RPMI7951 (cell line): ENCODE results near the gene KCNMB4. TPM values are rescaled to one million over a fixed set of nuclear protein-coding genes. Genes with fewer than 3 reads are reported as not detected.
A peak's percentile ranks its signal among the peaks of the same experiment; 100 is the strongest.
"Not testable (repeated sequence)": the region's sequence is repeated elsewhere in the genome, so short reads cannot be mapped to it uniquely, and the experiment has no call there.

Source experiments
- DNase-seq: peaks from one replicate; pipeline ENCODE4 v3.0.0-alpha.2; 2012; ENCODE audit warnings: low read depth
- total RNA-seq: library from RNA; depleted of rRNA; stranded (reverse); fragments of >200 nt; shearing (Covaris generic); gene quantifications from 2 replicates; pipeline ENCODE4 v1.2.3, GENCODE V29; 2014

The KCNMB4 gene
- total RNA-seq, 1 experiment from 2014 or later, result under 0.01 TPM

DNA sequence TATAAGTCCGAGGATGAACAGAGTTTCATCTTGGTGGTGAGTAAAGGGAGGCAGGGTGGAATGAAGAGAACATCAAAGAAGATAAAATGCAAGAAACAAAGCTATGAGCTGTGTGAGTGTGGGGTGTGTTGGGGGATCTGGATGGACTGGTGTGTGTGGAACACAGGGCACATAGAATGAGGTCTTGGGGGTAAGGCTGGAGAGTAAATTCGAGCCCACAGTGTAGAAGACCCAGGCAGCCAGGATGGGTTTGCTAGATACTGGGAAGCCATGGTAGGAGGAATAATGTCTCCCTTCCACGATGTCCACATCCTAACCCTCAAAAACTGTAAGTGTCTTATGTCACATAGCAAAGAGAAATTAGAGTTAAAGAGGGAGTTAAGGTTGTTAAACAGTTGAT, 6.8 kb downstream of the KCNMB4 start:
- DNase-seq, result no peak

DNA sequence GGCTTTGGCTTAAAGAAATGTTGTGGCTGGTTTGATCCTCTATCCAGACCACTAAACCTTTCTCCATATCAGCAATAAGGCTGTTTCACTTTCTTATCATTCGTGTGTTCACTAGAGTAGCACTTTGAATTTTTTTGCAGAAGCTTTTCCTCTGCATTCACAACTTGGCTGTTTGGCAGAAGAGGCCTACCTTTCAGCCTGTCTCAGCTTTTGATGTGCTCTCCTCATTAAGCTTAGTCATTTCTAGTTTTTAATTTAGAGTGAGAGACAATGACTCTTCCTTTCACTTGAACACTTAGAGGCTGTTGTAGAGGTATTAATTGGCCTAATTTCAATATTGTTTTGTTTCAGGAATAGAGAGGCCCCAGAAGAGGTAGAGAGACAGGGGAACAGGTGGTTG, 13.8 kb downstream of the KCNMB4 start:
- DNase-seq, result no peak

DNA sequence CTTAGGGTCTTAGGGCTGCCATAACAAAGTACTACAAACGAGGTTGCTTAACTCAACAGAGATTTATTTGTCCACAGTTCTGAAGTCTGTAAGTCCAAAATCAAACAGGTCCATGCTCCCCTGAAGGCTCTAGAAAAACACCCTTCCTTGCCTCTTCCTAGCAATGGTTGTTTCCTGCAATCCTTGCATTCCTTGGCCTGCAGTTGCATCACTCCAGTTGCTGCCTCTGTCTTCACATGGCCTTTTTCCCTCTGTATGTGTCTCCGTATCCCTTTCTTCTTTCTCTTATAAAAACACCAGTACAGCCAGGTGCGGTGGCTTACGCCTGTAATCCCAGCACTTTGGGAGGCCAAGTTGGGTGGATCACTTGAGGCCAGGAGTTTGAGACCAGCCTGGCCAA, 17.4 kb downstream of the KCNMB4 start:
- no peak for DNase-seq

DNA sequence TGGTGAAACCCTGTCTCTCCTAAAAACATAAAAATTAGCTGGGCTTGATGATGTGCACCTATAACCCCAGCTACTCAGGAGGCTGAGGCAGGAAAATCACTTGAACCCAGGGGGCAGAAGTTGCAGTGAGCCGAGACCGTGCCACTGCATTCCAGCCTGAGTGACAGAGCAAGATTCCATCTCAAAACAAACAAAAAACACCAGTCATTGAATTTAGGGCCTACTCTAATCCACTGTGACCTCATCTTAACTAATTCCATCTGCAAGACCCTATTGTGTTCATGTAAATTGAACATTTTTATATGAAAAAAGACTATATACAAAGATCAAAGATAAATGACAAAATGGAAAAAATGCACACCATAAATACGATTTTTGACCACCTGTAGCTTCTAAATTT, 17.8 kb downstream of the KCNMB4 start:
- DNase-seq, result no peak

DNA sequence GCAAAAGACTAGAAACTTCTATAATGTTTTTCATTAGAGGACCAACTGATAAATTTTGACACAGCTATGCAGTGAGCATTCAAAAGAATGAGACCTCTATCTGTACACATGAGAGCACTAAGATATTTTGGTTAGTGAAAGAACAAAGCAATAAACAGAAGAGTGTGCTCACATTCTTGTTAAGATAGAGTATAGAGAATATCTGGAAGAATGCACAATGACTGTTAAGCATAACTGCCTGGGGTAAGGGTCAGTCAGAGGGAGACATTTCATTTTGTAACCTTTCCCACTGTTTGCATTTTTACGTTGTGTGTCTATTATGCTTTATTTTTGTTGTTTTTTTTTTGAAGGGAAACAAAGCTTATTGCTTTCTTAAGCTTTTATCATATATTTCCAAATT, 20.7 kb downstream of the KCNMB4 start:
- DNase-seq, result no peak

DNA sequence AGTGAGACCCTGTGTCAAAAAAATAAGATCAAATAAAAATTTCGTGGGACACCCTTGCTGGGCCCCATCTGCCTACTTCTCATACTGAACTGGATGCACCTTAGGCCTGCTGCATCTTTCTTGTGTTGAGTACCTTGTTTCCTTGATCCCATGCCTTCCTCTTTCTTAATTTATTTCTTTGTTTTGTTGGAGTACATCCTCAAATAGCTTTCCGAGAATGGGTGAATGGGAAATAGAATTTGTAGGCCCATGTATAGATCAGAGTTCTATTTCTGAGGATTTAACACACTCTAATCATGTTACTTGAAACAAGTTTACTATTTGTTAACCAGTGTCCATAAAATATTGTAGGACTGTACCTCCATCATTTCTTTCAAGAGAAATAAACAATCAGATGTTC, 23.6 kb downstream of the KCNMB4 start:
- no peak for DNase-seq

DNA sequence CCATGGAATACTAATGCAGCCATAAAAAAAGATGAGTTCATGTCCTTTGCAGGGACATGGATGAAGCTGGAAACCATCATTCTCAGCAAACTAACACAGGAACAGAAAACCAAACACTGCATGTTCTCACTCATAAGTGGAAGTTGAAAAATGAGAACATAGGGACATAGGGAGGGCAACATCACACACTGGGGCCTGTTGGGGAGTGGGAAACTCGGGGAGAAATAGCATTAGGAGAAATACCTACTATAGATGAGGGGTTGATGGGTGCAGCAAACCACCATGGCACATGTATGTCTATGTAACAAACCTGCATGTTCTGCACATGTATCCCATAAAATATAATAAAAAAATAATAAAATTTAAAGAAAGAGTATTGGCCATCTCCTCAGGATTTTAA, 26.5 kb downstream of the KCNMB4 start:
- not testable (repeated sequence) for DNase-seq

DNA sequence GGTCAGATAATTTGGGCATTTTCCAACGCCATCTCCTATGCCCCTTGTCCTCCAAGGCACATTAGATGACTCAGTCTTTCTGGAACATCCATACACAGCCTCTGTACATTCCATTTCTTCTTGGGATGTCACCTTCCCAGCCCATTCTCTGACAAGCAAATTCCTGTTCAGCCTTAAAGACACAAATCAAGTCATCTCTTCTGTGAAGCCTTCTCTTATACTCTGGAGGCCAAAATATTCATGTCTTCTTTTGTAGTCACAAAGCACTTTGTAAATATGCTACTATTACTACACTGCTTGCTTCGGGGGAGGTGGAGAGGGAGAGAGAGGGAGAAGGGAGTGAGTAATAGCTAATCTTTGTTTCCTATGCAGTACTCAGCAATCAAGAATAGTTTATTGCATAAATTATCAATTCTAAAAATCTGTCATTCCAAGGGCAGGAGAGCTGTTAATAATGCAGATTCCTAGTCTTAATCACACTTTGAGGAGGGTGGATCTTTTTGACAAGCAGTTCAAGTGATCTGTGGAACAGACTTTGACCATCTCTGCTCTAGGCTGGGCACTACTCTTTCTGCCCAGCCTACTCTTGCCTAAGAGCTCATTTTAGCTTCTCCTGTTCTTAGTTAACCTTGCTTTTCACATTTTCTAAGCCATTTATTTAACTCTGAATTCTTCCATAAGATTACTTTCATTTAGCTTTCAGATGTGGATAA, 27.9 kb downstream of the KCNMB4 start:
- DNase-seq, result peak; percentile 21

DNA sequence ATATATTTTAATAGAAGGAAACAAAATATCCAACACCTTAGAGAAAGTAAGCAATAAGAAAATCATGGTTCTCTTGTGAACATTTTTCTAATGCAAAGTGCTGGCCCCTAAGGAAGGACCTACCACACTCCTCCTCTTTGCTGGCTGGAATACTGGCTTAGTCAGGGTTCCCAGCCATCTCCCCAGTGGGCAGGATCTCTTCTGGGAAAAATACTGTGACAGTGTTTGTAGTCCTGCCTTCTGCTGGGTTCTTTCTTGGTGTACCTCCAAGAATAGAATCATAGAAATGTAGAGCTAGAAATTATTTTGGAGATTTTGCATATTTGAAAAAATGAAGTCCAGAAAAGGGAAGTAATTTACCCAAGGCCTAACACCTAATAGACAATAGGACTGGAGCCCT, 31.9 kb downstream of the KCNMB4 start:
- no peak for DNase-seq

DNA sequence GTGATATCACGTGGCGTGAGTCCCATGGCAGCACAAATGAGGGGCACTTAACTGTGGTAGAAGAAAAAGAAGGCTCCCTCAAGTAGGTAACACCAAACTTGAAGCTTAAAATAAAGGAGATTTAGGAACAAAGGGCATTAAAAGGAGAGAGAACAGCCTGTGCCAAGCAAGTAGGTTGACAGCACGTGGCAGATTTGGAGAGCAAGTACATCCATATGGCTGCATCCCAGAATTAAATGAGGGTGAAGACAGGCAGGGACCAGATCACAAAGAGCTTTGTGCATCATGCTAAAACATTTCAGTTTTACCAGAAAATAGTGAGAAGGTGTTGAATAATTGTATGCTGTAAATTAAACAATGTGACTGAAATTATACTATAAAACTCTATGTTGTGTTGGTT, 32.8 kb downstream of the KCNMB4 start:
- DNase-seq, result no peak

DNA sequence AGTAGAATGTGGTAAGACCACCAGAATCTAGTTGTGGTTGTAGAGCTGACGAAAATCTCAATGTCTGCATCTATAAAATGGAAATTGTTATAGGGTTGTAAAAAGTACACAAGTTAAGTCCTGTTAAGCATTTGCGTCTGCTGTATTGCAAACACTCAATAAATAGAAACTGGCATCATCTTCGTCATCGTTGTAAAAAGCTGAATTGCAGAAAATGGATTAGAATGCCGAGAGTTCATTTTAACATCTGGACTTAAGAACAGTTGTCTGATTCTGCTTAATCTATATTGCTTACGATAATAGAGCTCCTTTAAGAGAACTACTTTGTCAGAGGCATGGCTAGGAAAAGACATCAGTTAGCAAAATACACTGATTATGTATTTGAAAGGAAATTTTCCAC, 33.2 kb downstream of the KCNMB4 start:
- no peak for DNase-seq

DNA sequence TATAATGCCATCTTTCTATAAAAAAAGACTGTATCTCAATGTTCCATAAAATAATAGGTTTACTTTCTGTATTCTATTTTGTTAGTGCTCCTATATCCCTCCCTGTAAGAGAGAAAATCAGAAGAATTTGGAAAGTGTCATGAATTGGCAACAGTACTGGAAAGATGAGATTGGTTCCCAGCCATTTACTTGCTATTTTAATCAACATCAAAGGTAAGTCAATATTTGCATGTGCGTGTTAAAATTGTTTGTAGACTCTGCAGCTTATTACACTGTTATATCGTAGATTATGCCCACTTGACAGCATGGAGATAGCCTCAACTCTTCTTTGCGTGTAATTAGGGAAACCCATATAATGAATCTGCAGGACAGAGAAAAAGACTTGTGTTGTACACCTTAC, 34.0 kb downstream of the KCNMB4 start:
- no peak for DNase-seq

DNA sequence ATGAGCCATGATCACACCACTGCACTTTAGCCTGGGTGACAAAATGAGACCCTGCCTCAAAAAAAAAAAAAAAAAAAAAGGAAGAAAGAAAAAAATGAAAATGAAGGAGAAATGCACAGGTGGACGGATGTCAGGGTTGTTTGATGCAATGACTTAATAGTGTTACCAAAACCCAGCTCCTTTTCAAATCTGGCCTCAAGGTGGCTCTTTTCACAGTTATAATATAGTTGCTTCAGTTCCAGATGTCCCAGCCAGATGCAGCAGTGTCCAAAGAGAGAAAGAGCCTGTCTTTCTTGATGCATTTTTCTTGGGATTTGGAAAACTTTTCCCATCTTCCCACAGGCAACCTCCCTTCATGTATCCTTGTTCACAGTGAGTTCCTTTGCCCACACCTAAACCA, 36.5 kb downstream of the KCNMB4 start:
- peak; percentile 7 for DNase-seq

DNA sequence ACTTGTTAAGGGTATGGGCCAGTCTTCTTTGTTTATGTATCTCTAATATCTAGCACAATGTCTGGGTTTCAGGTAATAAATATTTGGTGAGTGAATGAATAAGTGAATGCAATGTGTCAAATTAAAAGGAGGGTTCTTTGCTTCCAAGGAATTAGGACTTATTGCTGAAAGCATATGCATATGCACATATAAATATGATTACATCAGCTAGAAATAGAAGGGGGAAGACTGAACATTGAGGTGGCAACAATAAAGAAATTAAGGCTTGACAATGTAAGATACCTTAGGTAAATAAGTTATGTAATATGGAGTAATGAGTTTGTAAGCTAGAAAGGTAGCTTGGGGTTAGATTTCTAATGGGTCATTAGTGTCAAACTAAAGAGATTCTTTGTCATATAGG, 37.7 kb downstream of the KCNMB4 start:
- DNase-seq, result no peak

DNA sequence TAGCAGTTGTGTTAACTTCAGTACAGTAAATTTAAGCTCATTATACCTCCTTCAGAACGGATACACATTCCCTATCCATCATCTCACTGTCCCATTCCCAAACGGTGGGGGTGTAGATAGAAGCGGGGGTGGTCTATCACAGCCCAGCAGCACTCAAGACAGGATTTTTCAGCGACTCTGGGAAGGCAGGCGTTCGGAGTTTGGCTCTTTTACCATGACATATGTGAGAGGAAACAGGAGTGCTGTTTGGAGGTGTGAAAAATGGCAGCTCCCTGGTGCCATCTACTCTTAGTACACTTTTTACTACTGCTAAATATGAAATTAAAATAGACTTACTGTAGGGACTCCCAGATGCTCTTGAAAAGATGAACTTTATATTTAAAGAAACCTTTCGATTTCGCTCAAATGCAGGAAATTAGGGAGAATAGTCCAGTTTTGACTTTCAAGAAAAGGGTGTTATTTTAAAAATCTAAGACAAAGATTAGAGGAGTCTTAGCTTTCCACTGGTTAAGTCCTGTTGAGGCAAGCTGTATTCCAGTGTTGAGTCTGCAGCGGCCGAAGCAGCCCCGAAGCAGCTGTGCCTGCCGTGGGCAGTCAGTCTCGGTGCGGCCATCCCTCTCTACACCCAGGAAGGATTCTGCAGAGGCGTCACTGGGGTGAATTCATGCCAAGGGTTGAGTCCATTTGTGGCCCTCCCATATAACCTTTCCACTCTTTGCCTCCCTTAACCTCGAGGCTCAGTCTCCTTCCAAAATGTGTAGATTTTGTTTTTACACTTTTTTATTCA, 42.1 kb downstream of the KCNMB4 start:
- no peak for DNase-seq

DNA sequence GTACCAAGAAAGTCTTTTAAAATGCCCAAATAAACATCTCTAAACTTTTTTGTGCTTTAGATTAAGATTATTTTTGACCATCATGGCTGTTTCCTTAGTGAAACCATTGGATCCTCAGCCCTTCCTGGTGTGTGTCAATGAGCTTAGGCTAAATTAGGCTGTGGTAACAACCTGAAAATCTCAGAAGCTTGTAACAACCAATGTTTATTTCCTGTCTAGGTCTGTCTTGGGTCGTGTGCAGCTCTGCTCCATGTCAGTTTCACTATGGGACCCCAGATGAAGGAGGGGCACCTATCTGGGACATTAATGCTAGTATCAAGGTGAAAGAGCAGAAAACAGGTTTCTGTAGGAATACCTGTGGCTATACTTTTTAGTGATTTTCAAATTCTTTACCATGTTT, 49.9 kb downstream of the KCNMB4 start:
- no peak for DNase-seq

DNA sequence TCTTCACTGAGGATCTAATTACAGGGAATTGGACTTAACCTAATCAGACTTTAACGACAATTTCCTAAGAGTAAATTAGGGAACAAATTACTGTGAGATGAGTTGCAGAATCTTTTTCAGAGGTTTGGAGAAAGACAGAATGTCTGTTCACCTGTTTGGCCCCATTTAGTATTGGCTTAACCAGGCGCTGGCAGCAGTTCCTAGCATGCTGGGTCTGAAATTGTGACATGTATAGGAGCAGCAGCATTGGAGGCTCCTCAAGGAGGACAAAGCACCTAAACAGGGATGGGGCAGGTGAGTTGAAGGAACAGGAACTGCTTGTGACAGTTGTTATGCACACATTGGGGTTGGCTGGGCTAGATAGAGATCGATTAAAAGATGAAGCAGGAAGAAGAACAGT, 51.0 kb downstream of the KCNMB4 start:
- no peak for DNase-seq

DNA sequence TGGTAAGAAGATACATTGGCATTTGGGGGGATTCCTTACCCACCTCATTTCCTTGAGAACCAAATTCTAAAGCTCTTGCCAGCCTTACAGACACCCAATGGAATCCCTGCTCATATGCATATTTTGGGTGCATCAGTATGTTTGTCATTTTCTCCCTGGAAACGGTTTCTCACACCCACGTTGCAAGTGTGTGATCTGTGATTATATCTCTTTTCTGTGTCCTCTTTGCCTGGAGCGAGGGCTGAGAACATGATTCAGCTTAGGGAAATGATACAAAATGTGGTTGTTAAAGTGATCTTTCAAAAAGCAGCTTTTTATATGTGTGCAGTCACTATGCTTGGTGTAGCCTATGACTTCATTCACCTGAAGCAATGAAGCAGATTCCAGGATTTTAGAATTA, 52.0 kb downstream of the KCNMB4 start:
- DNase-seq, result peak; percentile 19

DNA sequence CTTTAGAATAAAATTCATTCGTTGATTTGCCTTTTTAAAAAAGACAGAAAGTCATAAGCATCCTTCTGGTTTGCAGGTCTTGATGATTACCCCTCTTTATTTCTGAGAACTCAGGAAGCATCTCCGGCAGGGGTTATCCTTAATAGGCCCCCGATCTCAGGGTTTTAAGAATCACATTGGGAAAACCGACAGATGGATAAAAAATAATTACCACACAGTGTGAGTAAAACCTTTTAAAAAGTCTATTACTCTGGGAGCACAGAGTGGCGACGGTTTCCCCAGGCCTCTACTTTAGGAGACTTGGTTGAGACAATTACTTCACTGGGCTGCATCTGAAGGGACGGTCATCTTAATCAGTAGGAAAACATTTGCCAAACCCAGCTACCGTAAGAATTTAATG, 56.5 kb downstream of the KCNMB4 start:
- no peak for DNase-seq

DNA sequence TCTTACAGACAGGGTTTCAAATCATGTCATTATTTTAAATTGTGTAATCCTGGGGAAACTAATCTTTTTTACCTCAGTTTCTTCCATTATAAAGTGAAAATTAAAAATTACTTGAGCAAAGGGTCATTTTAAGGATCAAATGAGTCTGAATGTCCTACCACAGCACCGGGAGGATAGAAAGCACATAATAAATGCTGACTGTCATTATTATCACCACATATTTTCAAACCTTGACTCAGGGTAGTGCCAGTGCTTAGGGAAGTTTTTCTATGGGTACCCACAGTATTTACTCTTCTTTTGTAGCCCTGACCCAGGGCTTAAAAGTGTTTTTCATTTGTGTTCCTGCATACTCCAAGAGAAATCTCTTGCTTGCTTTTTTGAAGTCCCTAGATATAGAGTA, 60.5 kb downstream of the KCNMB4 start:
- no peak for DNase-seq

DNA sequence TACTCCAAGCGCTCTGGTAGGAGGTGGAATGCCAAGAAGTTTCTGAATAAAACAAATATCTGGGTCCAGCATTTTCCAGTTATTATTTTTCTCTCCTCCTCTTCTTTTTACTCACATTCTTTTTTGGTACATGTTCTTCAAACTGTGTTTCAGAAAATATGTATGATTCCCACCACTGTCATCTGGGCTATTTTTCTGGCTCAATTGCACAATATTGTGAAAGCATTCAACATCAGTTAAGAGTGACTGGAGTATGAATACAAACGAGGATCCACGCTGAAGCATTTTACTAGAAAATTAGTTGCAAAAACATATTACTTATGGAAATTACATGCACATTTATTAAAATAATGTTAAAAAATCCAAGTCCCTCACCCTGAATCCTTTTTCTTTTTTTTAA, 61.5 kb downstream of the KCNMB4 start:
- no peak for DNase-seq

DNA sequence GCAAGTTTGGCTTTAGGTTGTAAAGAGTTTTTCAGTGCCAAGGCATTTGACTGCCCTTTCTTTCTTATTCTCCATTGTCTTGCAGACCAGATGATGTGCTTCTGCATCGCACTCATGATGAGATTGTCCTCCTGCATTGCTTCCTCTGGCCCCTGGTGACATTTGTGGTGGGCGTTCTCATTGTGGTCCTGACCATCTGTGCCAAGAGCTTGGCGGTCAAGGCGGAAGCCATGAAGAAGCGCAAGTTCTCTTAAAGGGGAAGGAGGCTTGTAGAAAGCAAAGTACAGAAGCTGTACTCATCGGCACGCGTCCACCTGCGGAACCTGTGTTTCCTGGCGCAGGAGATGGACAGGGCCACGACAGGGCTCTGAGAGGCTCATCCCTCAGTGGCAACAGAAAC, 64.3 kb downstream of the KCNMB4 start:
- no peak for DNase-seq

DNA sequence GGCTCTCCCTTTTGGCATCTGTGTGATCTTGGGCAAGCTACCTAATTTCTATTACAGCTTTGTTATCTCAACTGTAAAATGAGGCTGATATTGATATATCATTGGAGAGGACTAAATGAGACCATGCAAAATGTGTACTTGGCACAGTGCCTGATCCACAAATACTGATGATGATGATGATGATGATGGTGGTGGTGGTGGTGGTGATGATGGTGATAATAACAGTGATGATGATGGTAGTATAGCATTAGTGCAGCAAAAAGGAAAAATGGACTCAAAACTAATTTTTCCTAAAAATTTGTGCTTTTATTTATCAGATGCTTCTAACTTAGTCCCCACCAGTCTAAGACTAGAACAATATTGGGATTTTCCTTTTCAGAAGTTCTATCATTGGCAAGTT, 70.7 kb downstream of the KCNMB4 start:
- no peak for DNase-seq
